ENCODE results near the gene IFIT2.

IFIT2 gene

DNA sequence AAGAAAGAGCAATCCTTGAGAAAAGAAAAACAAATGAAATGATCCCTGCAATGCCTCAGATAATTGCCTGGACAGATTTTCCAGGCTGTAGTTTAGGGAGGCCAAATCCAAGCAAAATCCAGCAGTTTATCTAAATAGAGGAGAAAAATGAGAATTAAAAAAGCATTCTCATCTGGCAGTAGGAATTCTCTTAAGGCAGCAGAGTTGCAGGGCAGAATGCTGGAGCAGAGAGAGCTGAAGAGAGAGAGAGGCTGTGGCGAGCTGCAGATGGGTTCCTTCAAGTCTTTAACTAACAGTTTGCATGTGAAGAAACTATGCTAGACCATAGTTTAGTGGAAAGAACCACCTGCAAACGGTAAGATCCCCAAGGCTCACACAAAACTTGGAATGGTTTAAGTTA, 44.3 kb upstream of the IFIT2 start:
- TF ChIP-seq, protein P1, sequence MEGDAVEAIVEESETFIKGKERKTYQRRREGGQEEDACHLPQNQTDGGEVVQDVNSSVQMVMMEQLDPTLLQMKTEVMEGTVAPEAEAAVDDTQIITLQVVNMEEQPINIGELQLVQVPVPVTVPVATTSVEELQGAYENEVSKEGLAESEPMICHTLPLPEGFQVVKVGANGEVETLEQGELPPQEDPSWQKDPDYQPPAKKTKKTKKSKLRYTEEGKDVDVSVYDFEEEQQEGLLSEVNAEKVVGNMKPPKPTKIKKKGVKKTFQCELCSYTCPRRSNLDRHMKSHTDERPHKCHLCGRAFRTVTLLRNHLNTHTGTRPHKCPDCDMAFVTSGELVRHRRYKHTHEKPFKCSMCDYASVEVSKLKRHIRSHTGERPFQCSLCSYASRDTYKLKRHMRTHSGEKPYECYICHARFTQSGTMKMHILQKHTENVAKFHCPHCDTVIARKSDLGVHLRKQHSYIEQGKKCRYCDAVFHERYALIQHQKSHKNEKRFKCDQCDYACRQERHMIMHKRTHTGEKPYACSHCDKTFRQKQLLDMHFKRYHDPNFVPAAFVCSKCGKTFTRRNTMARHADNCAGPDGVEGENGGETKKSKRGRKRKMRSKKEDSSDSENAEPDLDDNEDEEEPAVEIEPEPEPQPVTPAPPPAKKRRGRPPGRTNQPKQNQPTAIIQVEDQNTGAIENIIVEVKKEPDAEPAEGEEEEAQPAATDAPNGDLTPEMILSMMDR (IDR thresholded peaks at IDR 0.05; ENCODE audit: control extremely low read depth, extremely low read depth, low read depth, missing control alignments), result no peak
- ChIA-PET POLR2A (no interaction called here), CTCF (interaction anchor here (1.2 to 2.6 kb wide), 3 partner anchors 13 to 132 kb away, joined by 4 to 9 read pairs (median 5); no protein-coding TSS in a partner anchor)
- no peak for DNase-seq (ENCODE audit: extremely low spot score)

- no peak for DNase-seq (ENCODE audit: extremely low spot score)
- TF ChIP-seq, protein P1 (IDR thresholded peaks at IDR 0.05; ENCODE audit: control extremely low read depth, extremely low read depth, low read depth, missing control alignments), result no peak
- POLR2A ChIA-PET, result no interaction called here
- CTCF ChIA-PET, result interaction anchor here (1.7 kb wide), 1 partner anchor 130 kb away, joined by 4 read pairs; no protein-coding TSS in a partner anchor
Observed at GRCh38 chr10:89258881-89259280, 43.0 kb upstream of the IFIT2 start.

DNA sequence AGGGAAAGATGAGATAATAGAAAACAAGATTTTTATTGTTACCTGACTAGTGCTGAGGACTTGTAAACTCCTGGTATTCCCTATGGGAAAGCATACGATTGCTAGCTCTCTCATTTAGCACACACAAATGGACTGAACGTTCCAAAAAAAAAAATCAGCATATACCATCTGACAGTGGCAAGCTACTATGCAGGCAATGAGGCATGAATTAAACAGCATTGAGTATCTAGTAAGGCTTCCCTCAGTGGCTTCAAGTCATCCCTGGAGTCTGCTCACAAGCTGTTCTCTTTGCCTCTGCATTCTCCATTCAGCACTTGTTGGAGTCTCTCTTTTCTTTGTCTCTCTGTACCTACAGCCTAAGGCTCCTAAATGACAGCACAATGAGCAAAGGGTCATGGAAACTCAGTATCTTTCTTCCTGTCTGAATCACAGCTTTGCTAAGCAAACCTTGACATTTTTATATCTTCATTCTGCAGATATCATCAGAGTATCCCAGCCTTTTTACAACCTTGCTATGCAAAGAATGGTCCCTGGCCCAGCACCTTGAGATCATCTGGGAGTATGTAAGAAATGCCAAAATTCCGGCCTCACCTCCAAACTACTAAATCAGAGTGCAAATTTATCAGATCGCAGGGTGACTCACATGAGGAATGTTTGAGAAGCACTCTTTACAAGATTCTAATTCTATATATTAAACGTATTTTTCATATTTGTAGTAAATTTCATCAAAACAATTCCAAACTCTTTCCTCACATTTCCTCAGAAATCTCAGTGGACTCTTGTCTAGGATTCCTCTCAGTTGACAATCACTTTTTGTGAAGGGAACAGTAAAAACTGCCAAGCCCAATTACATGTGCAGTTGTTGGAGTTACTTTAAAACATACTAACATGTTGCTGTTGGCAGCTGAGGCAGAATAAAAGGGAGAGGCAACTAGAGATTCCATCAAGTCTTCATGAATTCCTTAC, 39.5 kb upstream of the IFIT2 start:
- ChIA-PET POLR2A (no interaction called here), CTCF (interaction anchor here (0.8 to 1.1 kb wide), 3 partner anchors 39 to 302 kb away, joined by 3 to 4 read pairs (median 3); partner anchors contain the start of gene IFIT2)
- no peak for DNase-seq (ENCODE audit: extremely low spot score)
- TF ChIP-seq, protein P1 (IDR thresholded peaks at IDR 0.05; ENCODE audit: control extremely low read depth, extremely low read depth, low read depth, missing control alignments), result no peak

- TF ChIP-seq, protein P1 (IDR thresholded peaks at IDR 0.05; ENCODE audit: control extremely low read depth, extremely low read depth, low read depth, missing control alignments), result no peak
- POLR2A ChIA-PET, result no interaction called here
- DNase-seq (ENCODE audit: extremely low spot score), result no peak
- CTCF ChIA-PET, result interaction anchor here (0.8 to 1.1 kb wide), 2 partner anchors 20 to 302 kb away, joined by 3 read pairs; no protein-coding TSS in a partner anchor
Observed at GRCh38 chr10:89263091-89263490, 38.8 kb upstream of the IFIT2 start.

DNA sequence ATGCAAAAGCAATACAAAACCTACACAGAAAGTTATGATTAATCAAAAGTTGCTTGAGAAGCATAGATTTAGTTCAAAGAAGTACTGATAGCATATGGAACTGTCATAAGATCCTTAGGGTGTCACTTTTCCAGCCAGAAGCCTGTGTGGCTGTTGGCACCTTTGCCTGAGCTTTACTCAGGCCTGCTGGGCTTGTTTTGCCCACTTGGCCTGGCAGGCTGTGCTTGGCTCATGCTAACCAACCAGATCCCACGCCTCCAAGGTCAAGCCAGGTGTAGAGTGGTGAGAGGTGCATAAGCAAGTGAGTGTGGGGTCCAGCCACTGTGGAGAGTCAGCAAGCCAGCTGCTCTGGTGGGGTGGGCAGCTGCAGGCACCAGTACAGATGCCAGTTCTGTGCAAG, 38.3 kb upstream of the IFIT2 start:
- ChIA-PET CTCF (interaction anchor here (0.8 to 1.1 kb wide), 3 partner anchors 20 to 301 kb away, joined by 3 read pairs; no protein-coding TSS in a partner anchor), POLR2A (no interaction called here)
- DNase-seq (ENCODE audit: extremely low spot score), result no peak
- TF ChIP-seq, protein P1 (IDR thresholded peaks at IDR 0.05; ENCODE audit: control extremely low read depth, extremely low read depth, low read depth, missing control alignments), result no peak

GRCh38 chr10:89266721-89267453, 35.0 kb upstream of the IFIT2 start:
- POLR2A ChIA-PET, result no interaction called here

More at GRCh38 chr10:89266721-89267453, 35.0 kb upstream of the IFIT2 start:
- no peak for DNase-seq (ENCODE audit: extremely low spot score)
- CTCF ChIA-PET, result interaction anchor here (1.2 to 2.9 kb wide), 2 partner anchors 11 to 102 kb away, joined by 3 to 11 read pairs; no protein-coding TSS in a partner anchor
- TF ChIP-seq, protein P1 (IDR thresholded peaks at IDR 0.05; ENCODE audit: control extremely low read depth, extremely low read depth, low read depth, missing control alignments), result no peak

Data from GM10248 (cell line).